Measurements from ENCODE around the gene CNPY1.
"Not testable (repeated sequence)": the region's sequence is repeated elsewhere in the genome, so short reads cannot be mapped to it uniquely, and the experiment has no call there.

The CNPY1 gene

GRCh38 chr7:155546449-155546848 lies at the start of gene CNPY1:
Gene CNPY1, minus strand, starts transcription at chr7:155546559. Its CDS starts 630 bp downstream, at chr7:155545929.
- DNase-seq: not testable (repeated sequence)

GRCh38 chr7:155594961-155595366 lies 48.6 kb upstream of the CNPY1 start:
- no peak for DNase-seq

GRCh38 chr7:155594163-155594732 lies 47.9 kb upstream of the CNPY1 start:
- no peak for DNase-seq

GRCh38 chr7:155593461-155594162 lies 47.3 kb upstream of the CNPY1 start:
- DNase-seq: no peak

GRCh38 chr7:155591055-155591775 lies 44.9 kb upstream of the CNPY1 start:
- no peak for DNase-seq

GRCh38 chr7:155590215-155591018 lies 44.1 kb upstream of the CNPY1 start:
- no peak for DNase-seq

- peak; percentile 29 for DNase-seq
Measured at GRCh38 chr7:155589001-155589980, 42.9 kb upstream of the CNPY1 start.

- no peak for DNase-seq
Measured at GRCh38 chr7:155588468-155588998, 42.2 kb upstream of the CNPY1 start.

- no peak for DNase-seq
Measured at GRCh38 chr7:155587486-155587885, 41.1 kb upstream of the CNPY1 start.

- no peak for DNase-seq
Measured at GRCh38 chr7:155586843-155587440, 40.6 kb upstream of the CNPY1 start.

- no peak for DNase-seq
Measured at GRCh38 chr7:155585951-155586350, 39.6 kb upstream of the CNPY1 start.

- no peak for DNase-seq
Measured at GRCh38 chr7:155585532-155585895, 39.2 kb upstream of the CNPY1 start.

GRCh38 chr7:155584763-155585531 lies 38.6 kb upstream of the CNPY1 start:
- no peak for DNase-seq

GRCh38 chr7:155584261-155584660 lies 37.9 kb upstream of the CNPY1 start:
- DNase-seq: no peak

GRCh38 chr7:155583636-155584035 lies 37.3 kb upstream of the CNPY1 start:
- DNase-seq: no peak

- DNase-seq: no peak
Measured at GRCh38 chr7:155581954-155582353, 35.6 kb upstream of the CNPY1 start.

GRCh38 chr7:155581107-155581830 lies 34.9 kb upstream of the CNPY1 start:
- no peak for DNase-seq

GRCh38 chr7:155580367-155580766 lies 34.0 kb upstream of the CNPY1 start:
- no peak for DNase-seq

GRCh38 chr7:155579565-155579964 lies 33.2 kb upstream of the CNPY1 start:
- no peak for DNase-seq

GRCh38 chr7:155578016-155578415 lies 31.7 kb upstream of the CNPY1 start:
- DNase-seq: no peak

Measured in NCI-H524 treated with DMSO at 0.1 percent for 48 hours (cell line).